ENCODE measurements around the gene PDE6G. TPM values are rescaled to one million over a fixed set of nuclear protein-coding genes. Genes with fewer than 3 reads are reported as not detected.

PDE6G gene
- total and polyA plus RNA-seq, 2 of the 4 experiments (the other 2 are of a cell fraction), result 2.7 TPM; not detected in 1

- Histone ChIP-seq H2BK5ac (ENCODE audit: low read depth, low read length, poor library complexity, severe bottlenecking) (no peak overlapping the region), H3K4me1 (ENCODE audit: control insufficient read depth, insufficient read depth, low read length) (peaks cover 10% of the 10 kb centered on the region), H3K4ac (ENCODE audit: low read depth, low read length) (no peak overlapping the region), H2AFZ (replicated peaks; ENCODE audit: low read length, poor library complexity) (no peak overlapping the region), H3K27ac (ENCODE audit: insufficient read depth, low read length) (no peak overlapping the region), H4K20me1 (ENCODE audit: insufficient read depth, low read length) (peaks cover 74% of the 10 kb centered on the region), H3K23ac (ENCODE audit: low read depth, low read length) (no peak overlapping the region), H2BK15ac (ENCODE audit: low read depth, low read length) (no peak overlapping the region), H2BK120ac (ENCODE audit: low read depth, low read length) (no peak overlapping the region), H3K9ac (ENCODE audit: low read depth, low read length) (no peak overlapping the region), H3K4me2 (ENCODE audit: low read depth, low read length) (no peak overlapping the region), H2AK9ac (replicated peaks; ENCODE audit: low read depth, low read length, poor library complexity) (peak overlapping the region; percentile 38), H2AK5ac (ENCODE audit: low read depth, low read length) (no peak overlapping the region), H4K8ac (ENCODE audit: low read depth in 2 of 2, low read length in 2 of 2) (no peak overlapping the region), H3K27me3 (ENCODE audit: control insufficient read depth, insufficient read depth, low read length) (no peaks in the 10 kb centered on the region), H3K36me3 (ENCODE audit: control insufficient read depth, insufficient read depth, low read length) (peaks cover 58% of the 10 kb centered on the region), H4K91ac (ENCODE audit: insufficient read depth, low read depth, low read length) (no peak overlapping the region), H4K5ac (ENCODE audit: low read depth, low read length) (no peak overlapping the region), H3K18ac (ENCODE audit: low read depth, low read length) (no peak overlapping the region), H3K9me3 (ENCODE audit: control insufficient read depth, insufficient read depth, low read length) (no peaks in the 10 kb centered on the region), H3K79me1 (ENCODE audit: low read depth in 1 of 2, low read length in 2 of 2) (peaks cover 18 to 66% of the 10 kb centered on the region in 2 experiments; a peak in 3 of 4 replicates), H3K4me3 (ENCODE audit: insufficient read depth, low read depth, low read length) (no peak overlapping the region), H3K56ac (ENCODE audit: extremely low read depth, insufficient read depth, low read length) (no peak overlapping the region), H3K14ac (replicated peaks; ENCODE audit: low read depth, low read length) (no peak overlapping the region), H2BK20ac (ENCODE audit: low read depth, low read length) (no peak overlapping the region), H3K9me1 (ENCODE audit: insufficient read depth, low read length) (peaks cover 6% of the 10 kb centered on the region; the same call in 1 of the 2 replicates)
- CTCF ChIA-PET, result no interaction called here
- no peak for TF ChIP-seq RAD21 (IDR thresholded peaks at IDR 0.05; ENCODE audit: low read length)
- POLR2A ChIA-PET (ENCODE audit: unreplicated experiment), result no interaction called here
- intact Hi-C loops (cut with micrococcal nuclease), result no loop called here
- 94% methylated on average over 10 of the region's 20 CpGs; no CpG with 5 or more reads in 1 of the 2 experiments for WGBS, 2 experiments (ENCODE audit: extremely low coverage in 2 of 2, insufficient read length in 1 of 2)
- dilution Hi-C loops (cut with HindIII; ENCODE audit: low sequenced_read_pairs, unreplicated experiment), result no loop called here
- ATAC-seq (ENCODE audit: low read depth) (no peak), DNase-seq (no peak)
- no TSS peak for BruUV-seq (replicated peaks)
- in situ Hi-C loops (cut with MboI; ENCODE audit: low sequenced_read_pairs), result no loop called here
Measured at GRCh38 chr17:81686614-81687013, 30.3 kb upstream of the PDE6G start.
